Fibroblast of lung (primary cell): ENCODE results near the gene ACOT4.
"Not testable (repeated sequence)": the region's sequence is repeated elsewhere in the genome, so short reads cannot be mapped to it uniquely, and the experiment has no call there.

Experiments used
- EZH2 ChIP-seq: IDR thresholded peaks from 2 replicates; pipeline ENCODE4 v1.5.1; 2012; ENCODE audit warnings: low read length, control low read depth, mild to moderate bottlenecking; ENCODE audit errors: missing control alignments
- TF ChIP-seq, protein P1 (sequence below), 2 donors: IDR thresholded peaks in 1 of 2; conservative IDR thresholded peaks in 1 of 2; 1 replicate in 1 of 2; 2 replicates in 1 of 2; pipeline ENCODE4 v1.5.1; 2011 to 2012; ENCODE audit warnings: low read length in 2 of 2, control low read depth in 1 of 2, inconsistent platforms in 1 of 2, low read depth in 1 of 2, mild to moderate bottlenecking in 1 of 2

GRCh38 chr14:73557201-73557600, 34.5 kb upstream of the ACOT4 start:
- TF ChIP-seq, protein P1, sequence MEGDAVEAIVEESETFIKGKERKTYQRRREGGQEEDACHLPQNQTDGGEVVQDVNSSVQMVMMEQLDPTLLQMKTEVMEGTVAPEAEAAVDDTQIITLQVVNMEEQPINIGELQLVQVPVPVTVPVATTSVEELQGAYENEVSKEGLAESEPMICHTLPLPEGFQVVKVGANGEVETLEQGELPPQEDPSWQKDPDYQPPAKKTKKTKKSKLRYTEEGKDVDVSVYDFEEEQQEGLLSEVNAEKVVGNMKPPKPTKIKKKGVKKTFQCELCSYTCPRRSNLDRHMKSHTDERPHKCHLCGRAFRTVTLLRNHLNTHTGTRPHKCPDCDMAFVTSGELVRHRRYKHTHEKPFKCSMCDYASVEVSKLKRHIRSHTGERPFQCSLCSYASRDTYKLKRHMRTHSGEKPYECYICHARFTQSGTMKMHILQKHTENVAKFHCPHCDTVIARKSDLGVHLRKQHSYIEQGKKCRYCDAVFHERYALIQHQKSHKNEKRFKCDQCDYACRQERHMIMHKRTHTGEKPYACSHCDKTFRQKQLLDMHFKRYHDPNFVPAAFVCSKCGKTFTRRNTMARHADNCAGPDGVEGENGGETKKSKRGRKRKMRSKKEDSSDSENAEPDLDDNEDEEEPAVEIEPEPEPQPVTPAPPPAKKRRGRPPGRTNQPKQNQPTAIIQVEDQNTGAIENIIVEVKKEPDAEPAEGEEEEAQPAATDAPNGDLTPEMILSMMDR (conservative IDR thresholded peaks at IDR 0.05 in 1 of 2, IDR thresholded peaks at IDR 0.05 in 1 of 2; ENCODE audit: low read depth in 1 of 2, low read length in 2 of 2) = not testable (repeated sequence)
- TF ChIP-seq EZH2 = not testable (repeated sequence)
